HepG2 (cell line): ENCODE results near the gene ANKRD12. TPM values are rescaled to one million over a fixed set of nuclear protein-coding genes. Genes with fewer than 3 reads are reported as not detected.

Source experiments
- ATAC-seq: fragments of 200-7000 bp; cut with Tn5 transposase; 3 replicates; pipeline ENCODE4 v1.9.1; 2020; ENCODE audit warnings: mild to moderate bottlenecking, moderate library complexity
- BruUV-seq: library from RNA; stranded (reverse); fragments of 400-500 nt; replicated peaks from 2 replicates; lab custom pipeline; 2021; lab: Mats Ljungman, UMichigan
- CTCF ChIA-PET: fragments of 300-600 bp; formaldehyde crosslinking; extraction: SDS; loops from one replicate; lab custom pipeline; 2021; ENCODE audit warnings: low total read pairs, inconsistent platforms, low intra/inter-chr PET ratio; lab: Yijun Ruan, JAX
- POLR2A ChIA-PET: fragments of 350-600 bp; sonication (Branson Sonifier 250); formaldehyde crosslinking; loops from one replicate; lab custom pipeline; 2020; ENCODE audit warnings: antibody characterized with exemption, inconsistent platforms; lab: Yijun Ruan, JAX
- DNase-seq: peaks from one replicate; pipeline ENCODE4 v3.0.0-alpha.2; 2015; ENCODE audit warnings: low spot score
- FAIRE-seq: peaks from 3 replicates; lab custom pipeline; 2011; peaks lifted over from hg19 to GRCh38; lab: Jason Lieb, UNC
- H2AFZ ChIP-seq: one replicate; pipeline ENCODE4 v1.6.1; 2011; ENCODE audit warnings: low read length, inconsistent platforms
- H3K27ac ChIP-seq: fragments of 300-600 bp; 3 replicates; pipeline ENCODE4 v1.8.0; 2011; ENCODE audit warnings: mixed run types, mild to moderate bottlenecking, mixed read lengths, low read length, inconsistent platforms; ENCODE audit not compliant: insufficient read depth; ENCODE audit errors: extremely low read length
- H3K27me3 ChIP-seq, 2 experiments: fragments of 200-600 bp in 1 of 2; 2 replicates in 1 of 2; 3 replicates in 1 of 2; pipeline versions ENCODE4 v1.6.0 to v1.8.0; 2011; ENCODE audit warnings: low read length in 2 of 2, mild to moderate bottlenecking in 2 of 2, moderate library complexity in 2 of 2, inconsistent platforms in 1 of 2; ENCODE audit not compliant: insufficient read depth in 2 of 2, control insufficient read depth in 1 of 2
- H3K36me3 ChIP-seq, 2 experiments: fragments of 200-600 bp in 1 of 2; replicated peaks in 1 of 2; 2 replicates in 1 of 2; 3 replicates in 1 of 2; pipeline versions ENCODE4 v1.5.1 to v1.8.0; 2011; ENCODE audit warnings: low read length in 2 of 2, inconsistent platforms in 1 of 2; ENCODE audit not compliant: insufficient read depth in 2 of 2, control insufficient read depth in 1 of 2
- H3K4me1 ChIP-seq: 2 replicates; pipeline ENCODE4 v1.5.1; 2012; ENCODE audit warnings: low read length, inconsistent platforms; ENCODE audit not compliant: insufficient read depth
- H3K4me2 ChIP-seq: 2 replicates; pipeline ENCODE4 v1.6.0; 2011; ENCODE audit warnings: low read depth, low read length, inconsistent platforms
- H3K4me3 ChIP-seq, 3 experiments: fragments of 200-600 bp in 1 of 3; sonication (generic), shearing (Covaris generic) in 1 of 3; replicated peaks in 1 of 3; 2 replicates each; pipeline ENCODE4 v1.5.1; 2011 to 2016; ENCODE audit warnings: low read length in 3 of 3, inconsistent platforms in 2 of 3, low read depth in 2 of 3, mild to moderate bottlenecking in 2 of 3, control low read depth in 1 of 3, mixed read lengths in 1 of 3; ENCODE audit not compliant: insufficient read depth in 1 of 3
- H3K79me2 ChIP-seq: one replicate; pipeline ENCODE4 v1.6.1; 2011; ENCODE audit warnings: low read length, inconsistent platforms; ENCODE audit not compliant: insufficient read depth
- H3K9ac ChIP-seq: 2 replicates; pipeline ENCODE4 v1.6.0; 2011; ENCODE audit warnings: mild to moderate bottlenecking, low read depth, low read length, inconsistent platforms; ENCODE audit not compliant: insufficient read depth
- H3K9me3 ChIP-seq: 2 replicates; pipeline ENCODE4 v1.5.1; 2012; ENCODE audit warnings: mild to moderate bottlenecking, low read length
- H4K20me1 ChIP-seq: 2 replicates; pipeline ENCODE4 v1.6.0; 2011; ENCODE audit warnings: inconsistent platforms, mild to moderate bottlenecking, low read length, moderate library complexity; ENCODE audit not compliant: insufficient read depth
- CREM ChIP-seq, 2 experiments: sonication (generic) in 1 of 2; formaldehyde crosslinking in 1 of 2; IDR thresholded peaks; 2 replicates each; pipeline versions ENCODE4 v1.4.0 to v1.6.1; 2016 to 2020; ENCODE audit warnings: antibody characterized with exemption in 1 of 2, mild to moderate bottlenecking in 1 of 2, missing genetic modification reagents in 1 of 2
- GATAD1 ChIP-seq: IDR thresholded peaks from 2 replicates; pipeline ENCODE4 v1.6.1; 2016; ENCODE audit warnings: missing genetic modification reagents, missing compliant biosample characterization
- HIVEP1 ChIP-seq: sonication (generic); formaldehyde crosslinking; IDR thresholded peaks from 2 replicates; pipeline ENCODE4 v1.4.0; 2020; ENCODE audit warnings: mild to moderate bottlenecking, missing genetic modification reagents
- IRF2 ChIP-seq: IDR thresholded peaks from 2 replicates; pipeline ENCODE4 v1.6.1; 2018; ENCODE audit warnings: missing genetic modification reagents, missing compliant biosample characterization
- KMT2B ChIP-seq: IDR thresholded peaks from 2 replicates; pipeline ENCODE4 v1.6.1; 2016; ENCODE audit warnings: missing genetic modification reagents, missing compliant biosample characterization
- MAF1 ChIP-seq: sonication (generic); formaldehyde crosslinking; IDR thresholded peaks from 2 replicates; pipeline ENCODE4 v1.5.0; 2020; ENCODE audit warnings: missing genetic modification reagents, borderline replicate concordance
- MXD4 ChIP-seq: IDR thresholded peaks from 2 replicates; pipeline ENCODE4 v1.6.1; 2016; ENCODE audit warnings: mild to moderate bottlenecking, missing biosample characterization, missing genetic modification reagents
- NAIF1 ChIP-seq: sonication (generic); formaldehyde crosslinking; IDR thresholded peaks from 2 replicates; pipeline ENCODE4 v1.5.0; 2020; ENCODE audit warnings: mild to moderate bottlenecking, missing genetic modification reagents, borderline replicate concordance
- PLSCR1 ChIP-seq: sonication (generic); formaldehyde crosslinking; IDR thresholded peaks from 2 replicates; pipeline ENCODE4 v1.5.0; 2020; ENCODE audit warnings: missing genetic modification reagents, mild to moderate bottlenecking, borderline replicate concordance
- SALL2 ChIP-seq: sonication (generic); formaldehyde crosslinking; IDR thresholded peaks from 2 replicates; pipeline ENCODE4 v1.8.1; 2023; ENCODE audit warnings: mild to moderate bottlenecking, missing genetic modification reagents, inconsistent platforms
- SAP130 ChIP-seq: IDR thresholded peaks from 2 replicates; pipeline ENCODE4 v1.6.1; 2016; ENCODE audit warnings: low read depth
- TGIF2 ChIP-seq: IDR thresholded peaks from 2 replicates; pipeline ENCODE4 v1.6.1; 2016; ENCODE audit warnings: control low read depth, missing compliant biosample characterization
- THAP11 ChIP-seq: IDR thresholded peaks from 2 replicates; pipeline ENCODE4 v1.6.1; 2016; ENCODE audit warnings: missing biosample characterization, missing genetic modification reagents
- U2AF1 ChIP-seq: fragments of 200-400 bp; formaldehyde crosslinking; optimal IDR thresholded peaks from 2 replicates; pipeline ENCODE3; 2017; ENCODE audit warnings: mild to moderate bottlenecking, low read depth, low read length
- ZBTB34 ChIP-seq: sonication (generic); formaldehyde crosslinking; IDR thresholded peaks from 2 replicates; pipeline ENCODE4 v1.8.0; 2022; ENCODE audit warnings: mild to moderate bottlenecking, missing genetic modification reagents
- ZBTB7A ChIP-seq: sonication (generic); formaldehyde crosslinking; IDR thresholded peaks from 2 replicates; pipeline ENCODE4 v1.8.0; 2022; ENCODE audit warnings: mild to moderate bottlenecking, missing genetic modification reagents
- ZFX ChIP-seq: sonication (generic); formaldehyde crosslinking; IDR thresholded peaks from 2 replicates; pipeline ENCODE4 v1.4.0; 2020; ENCODE audit warnings: mild to moderate bottlenecking, low read depth, missing genetic modification reagents, moderate library complexity
- ZNF333 ChIP-seq: sonication (generic); formaldehyde crosslinking; IDR thresholded peaks from 2 replicates; pipeline ENCODE4 v1.4.0; 2020; ENCODE audit warnings: mild to moderate bottlenecking, missing genetic modification reagents, borderline replicate concordance
- ZNF430 ChIP-seq: sonication (generic); formaldehyde crosslinking; IDR thresholded peaks from 2 replicates; pipeline ENCODE4 v1.9.0; 2021; ENCODE audit warnings: mild to moderate bottlenecking, missing genetic modification reagents
- ZNF562 ChIP-seq: sonication (generic); formaldehyde crosslinking; IDR thresholded peaks from 2 replicates; pipeline ENCODE4 v1.8.0; 2022; ENCODE audit warnings: missing genetic modification reagents, borderline replicate concordance
- ZNF607 ChIP-seq: sonication (generic); formaldehyde crosslinking; IDR thresholded peaks from 2 replicates; pipeline ENCODE4 v1.5.1; 2020; ENCODE audit warnings: missing genetic modification reagents, mild to moderate bottlenecking, borderline replicate concordance
- WGBS: methylation state at CpG from one replicate; pipeline ENCODE4 v1.1.6; 2017; ENCODE audit warnings: low lambda C conversion rate; 5-methylcytosine and 5-hydroxymethylcytosine counted together
- in situ Hi-C: cut with HindIII; loops from 2 replicates; pipeline ENCODE4 v1.10.0; 2017; ENCODE audit warnings: low pct_unique_long_range_greater_than_20kb; ENCODE audit not compliant: extremely low pct_ligation_motif_present
- intact Hi-C: fragments of 100-400 bp; cut with micrococcal nuclease; formaldehyde crosslinking; loops from one replicate; pipeline ENCODE4 v1.10.0; 2022; ENCODE audit not compliant: unreplicated experiment
- polyA plus RNA-seq, 8 experiments: library from polyadenylated mRNA; depleted of rRNA in 3 of 8; stranded (reverse) in 7 of 8; unstranded in 1 of 8; fragments of >200 nt; fragmentation: Illumina TruSeq in 4 of 8; extraction: Trizol in 4 of 8; gene quantifications; 2 replicates each; pipeline versions ENCODE4 v1.2.1 to v1.2.3, GENCODE V29; 2011 to 2016; ENCODE audit warnings: low read depth in 4 of 8, missing spikeins in 1 of 8, mixed read lengths in 1 of 8; ENCODE audit not compliant: insufficient read depth in 1 of 8
- total RNA-seq, 5 experiments: library from RNA; depleted of rRNA; stranded (reverse); fragments of >200 nt; fragmentation: Illumina TruSeq; extraction: Trizol; gene quantifications; 2 replicates each; pipeline ENCODE4 v1.2.3, GENCODE V29; 2016; ENCODE audit warnings: low read depth in 1 of 5

Gene ANKRD12
- total and polyA plus RNA-seq, 2 of the 13 experiments (the other 11 are each of a cell fraction or from before 2014, with no cell fraction given): 6.0 to 23.2 TPM

- 0 out of 2 replicates have a peak, but pooled peaks have one; percentile 12 for TF ChIP-seq GATAD1 (CRISPR knock-in tag)
- TF ChIP-seq KMT2B (CRISPR knock-in tag): no peak; the same call in 1 of the 2 replicates
- 0 out of 2 replicates have a peak, but pooled peaks have one; percentile 33 for TF ChIP-seq SAP130 (CRISPR knock-in tag)
Observed at GRCh38 chr18:9135081-9135911, 1.3 kb upstream of the ANKRD12 start (continued).

- WGBS: 0% methylated on average over 15 of the region's 33 CpGs
- intact Hi-C loops (loop anchor here (2.0 to 5.0 kb wide), 2 partner anchors 34 to 63 kb away; partner anchors contain the start of gene NDUFV2), in situ Hi-C loops (loop anchor here (5.0 kb wide), 1 partner anchor 59 kb away; no protein-coding TSS in a partner anchor)
- Histone ChIP-seq H3K36me3 (peaks cover 2 to 21% of the 10 kb centered on the region in 2 experiments; a peak in 4 of 5 replicates), H3K27me3 (no peaks in the 10 kb centered on the region; a peak in 2 of 5 replicates), H3K27ac (peak overlapping the region; percentile 97), H2AFZ (no peak overlapping the region), H3K79me2 (peaks cover 57% of the 10 kb centered on the region), H3K4me2 (peak overlapping the region; percentile 74), H3K9me3 (no peaks in the 10 kb centered on the region), H3K4me1 (peaks cover 48% of the 10 kb centered on the region), H3K4me3 (peak overlapping the region; percentile 85 to 94 (median 93)), H4K20me1 (peaks cover 14% of the 10 kb centered on the region), H3K9ac (peak overlapping the region; percentile 92)
- DNase-seq: peak; percentile 28
- ChIA-PET CTCF (no interaction called here), POLR2A (interaction anchor here (0.9 to 5.2 kb wide), 8 partner anchors 9 to 62 kb away, joined by 3 to 71 read pairs (median 7); partner anchors contain the start of gene NDUFV2)
- ATAC-seq: peak; percentile 65
- TSS peak; percentile 71 for BruUV-seq
- no peak for FAIRE-seq
- no peak for TF ChIP-seq ZNF562 (CRISPR knock-in tag)
- 0 out of 2 replicates have a peak, but pooled peaks have one; percentile 5 for TF ChIP-seq ZNF333 (CRISPR knock-in tag)
- no peak for TF ChIP-seq MAF1 (CRISPR knock-in tag)
- TF ChIP-seq SALL2 (CRISPR knock-in tag): no peak
- no peak for TF ChIP-seq THAP11 (CRISPR knock-in tag)
- TF ChIP-seq IRF2: 0 out of 2 replicates have a peak, but pooled peaks have one; percentile 12
- TF ChIP-seq NAIF1 (CRISPR knock-in tag): peak; percentile 92
- no peak; the same call in 1 of the 2 replicates for TF ChIP-seq HIVEP1 (CRISPR knock-in tag)
- TF ChIP-seq ZNF430 (CRISPR knock-in tag): no peak; the same call in 1 of the 2 replicates
- TF ChIP-seq TGIF2 (CRISPR knock-in tag): no peak
- TF ChIP-seq ZBTB7A (CRISPR knock-in tag): 0 out of 2 replicates have a peak, but pooled peaks have one; percentile 4
- TF ChIP-seq CREM (IDR thresholded peaks at IDR 0.05): no peak
- TF ChIP-seq CREM (CRISPR knock-in tag; IDR thresholded peaks at IDR 0.05): no peak
- no peak; the same call in 1 of the 2 replicates for TF ChIP-seq ZFX (CRISPR knock-in tag)
- TF ChIP-seq U2AF1: no peak
- TF ChIP-seq ZBTB34 (CRISPR knock-in tag): no peak
- no peak for TF ChIP-seq MXD4 (CRISPR knock-in tag)
- TF ChIP-seq PLSCR1: no peak
- TF ChIP-seq ZNF607: 0 out of 2 replicates have a peak, but pooled peaks have one; percentile 17
Observed at GRCh38 chr18:9135912-9136314, 668 bp upstream of the ANKRD12 start.
